Superior temporal gyrus (tissue), 1 donor: ENCODE measurements around the gene GFM2.
"Not testable (repeated sequence)": the region's sequence is repeated elsewhere in the genome, so short reads cannot be mapped to it uniquely, and the experiment has no call there.

Experiments
- DNase-seq: peaks from one replicate; pipeline ENCODE4 v3.0.0-alpha.2; 2016; ENCODE audit errors: extremely low spot score

GFM2 gene

GRCh38 chr5:74766849-74767578 is at the start of gene GFM2, which contains the start of gene NSA2:
TSS of gene GFM2 (minus strand) at chr5:74767117. CDS start at chr5:74763742, 3,375 bp downstream.
TSS of gene NSA2 (plus strand) at chr5:74767249. CDS start at chr5:74767361, 112 bp downstream.
- DNase-seq: peak; percentile 99

GRCh38 chr5:74810915-74811314 is 44.0 kb upstream of the GFM2 start:
- DNase-seq: no peak

GRCh38 chr5:74801941-74802340 is 35.0 kb upstream of the GFM2 start:
- DNase-seq: no peak

GRCh38 chr5:74801197-74801596 is 34.3 kb upstream of the GFM2 start:
- DNase-seq: no peak

GRCh38 chr5:74798977-74799911 is 32.3 kb upstream of the GFM2 start:
- peak; percentile 77 for DNase-seq

- DNase-seq: not testable (repeated sequence)
These were observed 24.8 kb upstream of the GFM2 start for GRCh38 chr5:74791669-74792068.

- no peak for DNase-seq
These were observed 20.5 kb upstream of the GFM2 start for GRCh38 chr5:74787424-74787823.

- DNase-seq: no peak
These were observed 19.9 kb upstream of the GFM2 start for GRCh38 chr5:74786851-74787250.

GRCh38 chr5:74778609-74779008 is 11.7 kb upstream of the GFM2 start:
- DNase-seq: no peak

- no peak for DNase-seq
These were observed 5.4 kb upstream of the GFM2 start for GRCh38 chr5:74772359-74772758.

GRCh38 chr5:74767579-74767913 is 629 bp upstream of the GFM2 start:
- DNase-seq: no peak

GRCh38 chr5:74766418-74766848 is 484 bp downstream of the GFM2 start:
- no peak for DNase-seq

GRCh38 chr5:74765929-74766328 is 988 bp downstream of the GFM2 start:
- no peak for DNase-seq

GRCh38 chr5:74765201-74765600 is 1.7 kb downstream of the GFM2 start:
- no peak for DNase-seq

GRCh38 chr5:74763504-74763903 is 3.4 kb downstream of the GFM2 start:
- no peak for DNase-seq

GRCh38 chr5:74762599-74762998 is 4.3 kb downstream of the GFM2 start:
- no peak for DNase-seq

GRCh38 chr5:74761241-74761640 is 5.7 kb downstream of the GFM2 start:
- DNase-seq: no peak

- DNase-seq: not testable (repeated sequence)
These were observed 18.2 kb downstream of the GFM2 start for GRCh38 chr5:74748742-74749141.

- DNase-seq: no peak
These were observed 28.5 kb downstream of the GFM2 start for GRCh38 chr5:74738406-74738805.

GRCh38 chr5:74736759-74737158 is 30.2 kb downstream of the GFM2 start:
- peak; percentile 45 for DNase-seq

- no peak for DNase-seq
These were observed 41.6 kb downstream of the GFM2 start for GRCh38 chr5:74725331-74725730.

GRCh38 chr5:74722271-74722670 is 44.6 kb downstream of the GFM2 start:
- DNase-seq: no peak

- DNase-seq: no peak
These were observed 49.3 kb downstream of the GFM2 start for GRCh38 chr5:74717596-74717995.
